Neural cell (in vitro differentiated cells): ENCODE measurements around the gene RRAS2. TPM values are rescaled to one million over a fixed set of nuclear protein-coding genes. Genes with fewer than 3 reads are reported as not detected.

Experiments used
- H2AFZ ChIP-seq: fragments of 200-600, 300-800 bp; sonication (generic), shearing (Covaris generic); 2 replicates; pipeline ENCODE4 v1.6.0; 2014; ENCODE audit warnings: low read depth, mild to moderate bottlenecking, antibody characterized with exemption, low read length, moderate library complexity
- H3F3A ChIP-seq: fragments of 200-600 bp; shearing (Covaris generic); 2 replicates; pipeline ENCODE4 v1.6.1; 2016; ENCODE audit warnings: mild to moderate bottlenecking, moderate library complexity, mixed read lengths, antibody characterized with exemption, low read length; ENCODE audit not compliant: insufficient read depth, poor library complexity, severe bottlenecking
- H3K27ac ChIP-seq: fragments of 200-600, 300-800 bp; sonication (generic), shearing (Covaris generic); 2 replicates; pipeline ENCODE4 v1.5.1; 2014; ENCODE audit warnings: mild to moderate bottlenecking, low read length, moderate library complexity
- H3K27me3 ChIP-seq: fragments of 300-800, 200-600 bp; sonication (generic), shearing (Covaris generic); 2 replicates; pipeline ENCODE4 v1.6.0; 2014; ENCODE audit warnings: mild to moderate bottlenecking, low read depth, low read length, moderate library complexity; ENCODE audit not compliant: insufficient read depth
- H3K36me3 ChIP-seq: fragments of 300-800, 200-600 bp; sonication (generic), shearing (Covaris generic); 2 replicates; pipeline ENCODE4 v1.5.1; 2014; ENCODE audit warnings: mild to moderate bottlenecking, antibody characterized with exemption, low read length, moderate library complexity; ENCODE audit not compliant: insufficient read depth
- H3K4me2 ChIP-seq: fragments of 300-800, 200-600 bp; sonication (generic), shearing (Covaris generic); 2 replicates; pipeline ENCODE4 v1.6.0; 2014; ENCODE audit warnings: mild to moderate bottlenecking, low read length
- H3K4me3 ChIP-seq: fragments of 300-800, 200-600 bp; sonication (generic), shearing (Covaris generic); 2 replicates; pipeline ENCODE4 v1.5.1; 2014; ENCODE audit warnings: mild to moderate bottlenecking, low read length, moderate library complexity
- H3K79me2 ChIP-seq: fragments of 200-600 bp; shearing (Covaris generic); replicated peaks from 2 replicates; pipeline ENCODE4 v1.6.0; 2014; ENCODE audit warnings: mild to moderate bottlenecking, low read length, moderate library complexity; ENCODE audit not compliant: insufficient read depth
- H3K9ac ChIP-seq: fragments of 300-800, 200-600 bp; sonication (generic), shearing (Covaris generic); 2 replicates; pipeline ENCODE4 v1.6.1; 2016; ENCODE audit warnings: mild to moderate bottlenecking, low read length, mixed read lengths
- H3K9me2 ChIP-seq: fragments of 200-600 bp; shearing (Covaris generic); 2 replicates; pipeline ENCODE4 v1.6.1; 2016; ENCODE audit warnings: mild to moderate bottlenecking, low read length, mixed read lengths; ENCODE audit not compliant: insufficient read depth
- H3K9me3 ChIP-seq: fragments of 200-600, 300-800 bp; sonication (generic), shearing (Covaris generic); 2 replicates; pipeline ENCODE4 v1.6.1; 2016; ENCODE audit warnings: mild to moderate bottlenecking, mixed run types, low read length, moderate library complexity, mixed read lengths
- H4K20me1 ChIP-seq: fragments of 200-600 bp; shearing (Covaris generic); 2 replicates; pipeline ENCODE4 v1.6.1; 2016; ENCODE audit warnings: mild to moderate bottlenecking, mixed run types; ENCODE audit not compliant: insufficient read depth
- EP300 ChIP-seq: fragments of 450-650 bp; conservative IDR thresholded peaks from 2 replicates; pipeline ENCODE4 v1.6.1; 2014; ENCODE audit warnings: antibody characterized with exemption, mild to moderate bottlenecking, moderate library complexity; ENCODE audit not compliant: poor library complexity, severe bottlenecking
- EZH2 ChIP-seq: fragments of 200-600, 300-800 bp; shearing (Covaris generic), sonication (generic); IDR thresholded peaks from 2 replicates; pipeline ENCODE4 v1.6.1; 2014; ENCODE audit warnings: antibody characterized with exemption, low read length, borderline replicate concordance, mild to moderate bottlenecking; ENCODE audit not compliant: insufficient read depth, poor library complexity, severe bottlenecking
- MXI1 ChIP-seq: fragments of 450-650 bp; conservative IDR thresholded peaks from 2 replicates; pipeline ENCODE4 v1.6.1; 2014; ENCODE audit warnings: antibody characterized with exemption, mild to moderate bottlenecking; ENCODE audit not compliant: poor library complexity, severe bottlenecking
- POLR2AphosphoS5 ChIP-seq: IDR thresholded peaks from 2 replicates; pipeline ENCODE4 v1.6.1; 2012
- RAD21 ChIP-seq: fragments of 450-650 bp; conservative IDR thresholded peaks from 2 replicates; pipeline ENCODE4 v1.6.1; 2014; ENCODE audit warnings: antibody characterized with exemption, mild to moderate bottlenecking, moderate library complexity
- SMC3 ChIP-seq: fragments of 450-650 bp; conservative IDR thresholded peaks from 2 replicates; pipeline ENCODE4 v1.6.1; 2014; ENCODE audit warnings: antibody characterized with exemption, mild to moderate bottlenecking, moderate library complexity; ENCODE audit not compliant: poor library complexity
- TAF1 ChIP-seq: IDR thresholded peaks from 2 replicates; pipeline ENCODE4 v1.6.1; 2012; ENCODE audit warnings: low read depth
- polyA plus RNA-seq: library from polyadenylated mRNA; depleted of rRNA; stranded (reverse); fragments of >200 nt; gene quantifications from 2 replicates; pipeline ENCODE4 v1.2.3, GENCODE V29; 2014
- TF ChIP-seq, protein P1 (sequence below): IDR thresholded peaks from 2 replicates; pipeline ENCODE4 v1.6.1; 2012; ENCODE audit warnings: borderline replicate concordance
- TF ChIP-seq, protein P2 (sequence below): fragments of 450-650 bp; IDR thresholded peaks from 2 replicates; pipeline ENCODE4 v1.5.1; 2014; ENCODE audit warnings: antibody characterized with exemption, mild to moderate bottlenecking, moderate library complexity; ENCODE audit not compliant: poor library complexity, severe bottlenecking

The RRAS2 gene
- polyA plus RNA-seq, 1 donor from 2014 or later = 47.3 TPM

DNA sequence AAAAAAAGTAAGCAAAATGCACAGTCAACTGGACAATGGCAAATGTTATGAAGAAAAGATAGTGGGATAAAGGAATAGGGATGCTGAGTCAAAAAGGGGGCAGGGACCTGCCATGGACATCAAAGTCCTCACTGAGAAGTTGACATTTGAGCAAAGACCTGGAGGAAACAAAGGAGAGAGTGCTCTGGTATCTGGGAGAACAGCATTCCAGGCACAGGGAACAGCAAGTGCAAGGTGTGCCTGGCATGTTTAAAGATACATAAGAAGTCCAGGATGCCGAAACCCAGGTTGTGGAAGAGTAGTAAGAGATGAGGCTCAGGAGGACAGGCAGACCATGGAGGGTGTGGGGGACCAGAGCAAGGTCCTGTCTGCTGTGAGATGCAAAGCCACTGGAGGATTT, 123.3 kb downstream of the RRAS2 start:
- Histone ChIP-seq H3K36me3 (no peaks in the 10 kb centered on the region), H3F3A (no peaks in the 10 kb centered on the region), H3K79me2 (no peaks in the 10 kb centered on the region), H3K9me2 (no peaks in the 10 kb centered on the region), H3K4me2 (no peak overlapping the region), H2AFZ (no peak overlapping the region), H3K27me3 (no peaks in the 10 kb centered on the region), H3K9me3 (no peaks in the 10 kb centered on the region), H3K27ac (no peak overlapping the region), H4K20me1 (no peaks in the 10 kb centered on the region), H3K9ac (no peak overlapping the region), H3K4me3 (no peak overlapping the region)
- TF ChIP-seq, protein P1, sequence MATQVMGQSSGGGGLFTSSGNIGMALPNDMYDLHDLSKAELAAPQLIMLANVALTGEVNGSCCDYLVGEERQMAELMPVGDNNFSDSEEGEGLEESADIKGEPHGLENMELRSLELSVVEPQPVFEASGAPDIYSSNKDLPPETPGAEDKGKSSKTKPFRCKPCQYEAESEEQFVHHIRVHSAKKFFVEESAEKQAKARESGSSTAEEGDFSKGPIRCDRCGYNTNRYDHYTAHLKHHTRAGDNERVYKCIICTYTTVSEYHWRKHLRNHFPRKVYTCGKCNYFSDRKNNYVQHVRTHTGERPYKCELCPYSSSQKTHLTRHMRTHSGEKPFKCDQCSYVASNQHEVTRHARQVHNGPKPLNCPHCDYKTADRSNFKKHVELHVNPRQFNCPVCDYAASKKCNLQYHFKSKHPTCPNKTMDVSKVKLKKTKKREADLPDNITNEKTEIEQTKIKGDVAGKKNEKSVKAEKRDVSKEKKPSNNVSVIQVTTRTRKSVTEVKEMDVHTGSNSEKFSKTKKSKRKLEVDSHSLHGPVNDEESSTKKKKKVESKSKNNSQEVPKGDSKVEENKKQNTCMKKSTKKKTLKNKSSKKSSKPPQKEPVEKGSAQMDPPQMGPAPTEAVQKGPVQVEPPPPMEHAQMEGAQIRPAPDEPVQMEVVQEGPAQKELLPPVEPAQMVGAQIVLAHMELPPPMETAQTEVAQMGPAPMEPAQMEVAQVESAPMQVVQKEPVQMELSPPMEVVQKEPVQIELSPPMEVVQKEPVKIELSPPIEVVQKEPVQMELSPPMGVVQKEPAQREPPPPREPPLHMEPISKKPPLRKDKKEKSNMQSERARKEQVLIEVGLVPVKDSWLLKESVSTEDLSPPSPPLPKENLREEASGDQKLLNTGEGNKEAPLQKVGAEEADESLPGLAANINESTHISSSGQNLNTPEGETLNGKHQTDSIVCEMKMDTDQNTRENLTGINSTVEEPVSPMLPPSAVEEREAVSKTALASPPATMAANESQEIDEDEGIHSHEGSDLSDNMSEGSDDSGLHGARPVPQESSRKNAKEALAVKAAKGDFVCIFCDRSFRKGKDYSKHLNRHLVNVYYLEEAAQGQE = no peak
- TF ChIP-seq SMC3 (no peak), EZH2 (no peak), TAF1 (no peak), RAD21 (no peak), MXI1 (no peak)
- TF ChIP-seq, protein P2, sequence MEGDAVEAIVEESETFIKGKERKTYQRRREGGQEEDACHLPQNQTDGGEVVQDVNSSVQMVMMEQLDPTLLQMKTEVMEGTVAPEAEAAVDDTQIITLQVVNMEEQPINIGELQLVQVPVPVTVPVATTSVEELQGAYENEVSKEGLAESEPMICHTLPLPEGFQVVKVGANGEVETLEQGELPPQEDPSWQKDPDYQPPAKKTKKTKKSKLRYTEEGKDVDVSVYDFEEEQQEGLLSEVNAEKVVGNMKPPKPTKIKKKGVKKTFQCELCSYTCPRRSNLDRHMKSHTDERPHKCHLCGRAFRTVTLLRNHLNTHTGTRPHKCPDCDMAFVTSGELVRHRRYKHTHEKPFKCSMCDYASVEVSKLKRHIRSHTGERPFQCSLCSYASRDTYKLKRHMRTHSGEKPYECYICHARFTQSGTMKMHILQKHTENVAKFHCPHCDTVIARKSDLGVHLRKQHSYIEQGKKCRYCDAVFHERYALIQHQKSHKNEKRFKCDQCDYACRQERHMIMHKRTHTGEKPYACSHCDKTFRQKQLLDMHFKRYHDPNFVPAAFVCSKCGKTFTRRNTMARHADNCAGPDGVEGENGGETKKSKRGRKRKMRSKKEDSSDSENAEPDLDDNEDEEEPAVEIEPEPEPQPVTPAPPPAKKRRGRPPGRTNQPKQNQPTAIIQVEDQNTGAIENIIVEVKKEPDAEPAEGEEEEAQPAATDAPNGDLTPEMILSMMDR = no peak

DNA sequence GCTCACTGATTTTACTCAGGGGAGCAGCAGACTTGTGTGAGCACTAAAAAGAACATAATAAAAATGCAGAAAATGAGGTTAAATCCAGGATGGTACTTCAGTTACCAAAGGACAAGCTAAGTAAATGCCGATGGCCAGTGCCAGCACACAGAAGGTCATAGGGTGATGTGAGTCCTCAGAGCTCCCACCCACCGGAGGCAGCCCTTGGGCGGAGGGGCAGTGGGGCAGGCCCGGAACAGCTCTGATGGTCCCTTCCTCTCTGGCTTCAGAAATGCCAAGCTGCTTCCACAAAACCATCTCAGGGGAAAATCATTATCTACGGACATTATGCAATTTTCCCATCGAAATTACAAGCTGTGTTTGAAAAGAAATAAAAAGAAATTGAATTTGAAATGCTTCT, 124.5 kb downstream of the RRAS2 start:
- H4K20me1 ChIP-seq = no peaks in the 10 kb centered on the region
- H3K27me3 ChIP-seq = no peaks in the 10 kb centered on the region
- no peak for TF ChIP-seq EZH2
- TF ChIP-seq EP300 = no peak
- TF ChIP-seq, protein P2 = no peak
- TF ChIP-seq POLR2AphosphoS5 = no peak
- no peak for TF ChIP-seq RAD21
- H2AFZ ChIP-seq = no peak overlapping the region
- H3K4me2 ChIP-seq = no peak overlapping the region
- H3K4me3 ChIP-seq = no peak overlapping the region
- no peak overlapping the region for H3K27ac ChIP-seq
- no peaks in the 10 kb centered on the region for H3F3A ChIP-seq
- H3K9ac ChIP-seq = no peak overlapping the region
- no peaks in the 10 kb centered on the region for H3K36me3 ChIP-seq
- no peaks in the 10 kb centered on the region for H3K9me3 ChIP-seq
- no peaks in the 10 kb centered on the region for H3K79me2 ChIP-seq
- H3K9me2 ChIP-seq = no peaks in the 10 kb centered on the region
